Ascending aorta (tissue), 2 donors: ENCODE measurements around the gene ARHGEF10L. TPM values are rescaled to one million over a fixed set of nuclear protein-coding genes. Genes with fewer than 3 reads are reported as not detected.
A peak's percentile ranks its signal among the peaks of the same experiment; 100 is the strongest.

Experiments used
- DNase-seq, 2 donors: peaks; one replicate each; pipeline ENCODE4 v3.0.0-alpha.2; 2019; ENCODE audit warnings: low spot score in 2 of 2
- H3K27ac ChIP-seq, 2 donors: fragments of 200-600 bp; sonication (generic); one replicate each; pipeline ENCODE4 v1.5.1; 2016 to 2017; ENCODE audit warnings: mild to moderate bottlenecking in 1 of 2
- H3K27me3 ChIP-seq: fragments of 200-600 bp; sonication (generic); one replicate; pipeline ENCODE4 v1.5.1; 2017
- H3K36me3 ChIP-seq, 2 donors: fragments of 200-600 bp; sonication (generic); one replicate each; pipeline ENCODE4 v1.5.1; 2016
- H3K4me1 ChIP-seq, 2 donors: fragments of 200-600 bp; sonication (generic); one replicate each; pipeline ENCODE4 v1.5.1; 2016 to 2017; ENCODE audit warnings: mild to moderate bottlenecking in 1 of 2
- H3K4me3 ChIP-seq, 2 donors: fragments of 200-600 bp; sonication (generic); one replicate each; pipeline ENCODE4 v1.5.1; 2016 to 2017; ENCODE audit warnings: mild to moderate bottlenecking in 1 of 2
- H3K9me3 ChIP-seq, 2 donors: fragments of 200-600 bp; sonication (generic); one replicate each; pipeline ENCODE4 v1.5.1; 2016
- intact Hi-C: fragments of 100-400 bp; cut with DNase I; formaldehyde crosslinking; loops from one replicate; pipeline ENCODE4 v1.15.1; 2023
- total RNA-seq: library from RNA; depleted of rRNA; stranded (reverse); fragments of >200 nt; gene quantifications from one replicate; pipeline ENCODE4 v1.1.0, GENCODE V29; 2016
- TF ChIP-seq, protein P1 (sequence below), 3 experiments: fragments of 200-600 bp in 2 of 3; fragments of 450-650 bp in 1 of 3; sonication (generic) in 2 of 3; IDR thresholded peaks; one replicate each; pipeline ENCODE4 v1.5.1; 2016 to 2019; ENCODE audit warnings: antibody characterized with exemption in 3 of 3, mild to moderate bottlenecking in 1 of 3, moderate library complexity in 1 of 3

Gene ARHGEF10L
- total RNA-seq, 1 donor from 2014 or later, result 177 TPM

- H3K27ac ChIP-seq, result peak overlapping the region; percentile 97 to 98
- no peak for DNase-seq
- H3K36me3 ChIP-seq, result no peaks in the 10 kb centered on the region
- intact Hi-C loops, result loop anchor here (2.0 kb wide), 1 partner anchor 30 kb away; no protein-coding TSS in a partner anchor
- H3K4me1 ChIP-seq, result peaks cover 9 to 36% of the 10 kb centered on the region in 2 donors
- H3K9me3 ChIP-seq, result no peaks in the 10 kb centered on the region
- TF ChIP-seq, protein P1, sequence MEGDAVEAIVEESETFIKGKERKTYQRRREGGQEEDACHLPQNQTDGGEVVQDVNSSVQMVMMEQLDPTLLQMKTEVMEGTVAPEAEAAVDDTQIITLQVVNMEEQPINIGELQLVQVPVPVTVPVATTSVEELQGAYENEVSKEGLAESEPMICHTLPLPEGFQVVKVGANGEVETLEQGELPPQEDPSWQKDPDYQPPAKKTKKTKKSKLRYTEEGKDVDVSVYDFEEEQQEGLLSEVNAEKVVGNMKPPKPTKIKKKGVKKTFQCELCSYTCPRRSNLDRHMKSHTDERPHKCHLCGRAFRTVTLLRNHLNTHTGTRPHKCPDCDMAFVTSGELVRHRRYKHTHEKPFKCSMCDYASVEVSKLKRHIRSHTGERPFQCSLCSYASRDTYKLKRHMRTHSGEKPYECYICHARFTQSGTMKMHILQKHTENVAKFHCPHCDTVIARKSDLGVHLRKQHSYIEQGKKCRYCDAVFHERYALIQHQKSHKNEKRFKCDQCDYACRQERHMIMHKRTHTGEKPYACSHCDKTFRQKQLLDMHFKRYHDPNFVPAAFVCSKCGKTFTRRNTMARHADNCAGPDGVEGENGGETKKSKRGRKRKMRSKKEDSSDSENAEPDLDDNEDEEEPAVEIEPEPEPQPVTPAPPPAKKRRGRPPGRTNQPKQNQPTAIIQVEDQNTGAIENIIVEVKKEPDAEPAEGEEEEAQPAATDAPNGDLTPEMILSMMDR (IDR thresholded peaks at IDR 0.05), result no peak
- peak overlapping the region; percentile 60 to 65 for H3K4me3 ChIP-seq
- no peaks in the 10 kb centered on the region for H3K27me3 ChIP-seq
Observed at GRCh38 chr1:17539118-17539476, 401 bp upstream of the ARHGEF10L start.

GRCh38 chr1:17540255-17541001, 930 bp downstream of the ARHGEF10L start:
- Histone ChIP-seq H3K27me3 (no peaks in the 10 kb centered on the region), H3K9me3 (no peaks in the 10 kb centered on the region), H3K4me1 (peaks cover 12 to 49% of the 10 kb centered on the region in 2 donors), H3K36me3 (no peaks in the 10 kb centered on the region), H3K27ac (peak overlapping the region; percentile 98 to 100), H3K4me3 (peak overlapping the region; percentile 69 to 97)
- intact Hi-C loops, result loop anchor here (5.0 kb wide), 1 partner anchor 47 kb away; no protein-coding TSS in a partner anchor
- peak in 1 of 2 donors; percentile 86 for DNase-seq
- TF ChIP-seq, protein P1 (IDR thresholded peaks at IDR 0.05), result peak in 1 of 3 experiments; percentile 4

GRCh38 chr1:17542645-17543044, 3.1 kb downstream of the ARHGEF10L start:
- H3K4me1 ChIP-seq, result peaks cover 26 to 69% of the 10 kb centered on the region in 2 donors
- no peaks in the 10 kb centered on the region for H3K9me3 ChIP-seq
- DNase-seq, result no peak
- peak overlapping the region; percentile 98 to 100 for H3K27ac ChIP-seq
- intact Hi-C loops, result loop anchor here (5.0 kb wide), 1 partner anchor 45 kb away; no protein-coding TSS in a partner anchor
- TF ChIP-seq, protein P1 (IDR thresholded peaks at IDR 0.05), result no peak
- H3K36me3 ChIP-seq, result no peaks in the 10 kb centered on the region
- peak overlapping the region in 1 of 2 donors; percentile 97 for H3K4me3 ChIP-seq
- no peaks in the 10 kb centered on the region for H3K27me3 ChIP-seq

- Histone ChIP-seq H3K4me3 (peak overlapping the region in 1 of 2 donors; percentile 25), H3K4me1 (peaks cover 17 to 77% of the 10 kb centered on the region in 2 donors), H3K27me3 (no peaks in the 10 kb centered on the region), H3K27ac (peak overlapping the region; percentile 98 to 100), H3K36me3 (no peaks in the 10 kb centered on the region), H3K9me3 (no peaks in the 10 kb centered on the region)
- TF ChIP-seq, protein P1 (IDR thresholded peaks at IDR 0.05), result no peak
- no peak for DNase-seq
- intact Hi-C loops, result loop anchor here (5.0 kb wide), 1 partner anchor 42 kb away; no protein-coding TSS in a partner anchor
Observed at GRCh38 chr1:17544776-17545350, 5.4 kb downstream of the ARHGEF10L start.

- H3K9me3 ChIP-seq, result no peaks in the 10 kb centered on the region
- H3K27ac ChIP-seq, result peak overlapping the region; percentile 98 to 100
- peaks cover 20 to 82% of the 10 kb centered on the region in 2 donors for H3K4me1 ChIP-seq
- no peaks in the 10 kb centered on the region for H3K27me3 ChIP-seq
- no peaks in the 10 kb centered on the region for H3K36me3 ChIP-seq
- intact Hi-C loops, result no loop called here
- DNase-seq, result no peak
- TF ChIP-seq, protein P1 (IDR thresholded peaks at IDR 0.05), result no peak
- H3K4me3 ChIP-seq, result peak overlapping the region in 1 of 2 donors; percentile 25
Observed at GRCh38 chr1:17545356-17545755, 5.9 kb downstream of the ARHGEF10L start.
